T1000 (cell line): ENCODE data around the gene HUWE1.

Experiments
- DNase-seq: peaks from one replicate; lab custom pipeline; 2025; ENCODE audit warnings: mixed read lengths; lab: John Stamatoyannopoulos, UW

HUWE1 gene

DNA sequence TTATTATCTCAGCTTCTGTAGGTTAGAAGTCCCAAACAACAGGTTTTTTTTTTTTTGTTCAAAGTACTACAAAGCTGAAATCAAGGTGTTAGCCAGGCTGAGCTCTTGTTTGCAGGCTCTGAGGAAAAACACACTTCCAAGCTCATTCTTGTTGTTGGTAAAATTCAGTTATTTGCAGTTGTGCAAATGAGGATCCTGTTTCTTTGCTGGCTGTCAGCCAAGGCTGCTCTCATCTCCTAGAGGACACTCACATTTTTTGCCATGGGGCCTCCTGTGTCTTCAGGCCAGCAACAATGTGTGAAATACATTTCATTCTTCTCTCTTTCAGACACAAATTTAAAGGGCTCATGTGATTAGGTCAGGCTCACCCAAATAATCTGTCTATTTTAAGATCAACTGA lies 192.1 kb downstream of the HUWE1 start:
- DNase-seq, result no peak

DNA sequence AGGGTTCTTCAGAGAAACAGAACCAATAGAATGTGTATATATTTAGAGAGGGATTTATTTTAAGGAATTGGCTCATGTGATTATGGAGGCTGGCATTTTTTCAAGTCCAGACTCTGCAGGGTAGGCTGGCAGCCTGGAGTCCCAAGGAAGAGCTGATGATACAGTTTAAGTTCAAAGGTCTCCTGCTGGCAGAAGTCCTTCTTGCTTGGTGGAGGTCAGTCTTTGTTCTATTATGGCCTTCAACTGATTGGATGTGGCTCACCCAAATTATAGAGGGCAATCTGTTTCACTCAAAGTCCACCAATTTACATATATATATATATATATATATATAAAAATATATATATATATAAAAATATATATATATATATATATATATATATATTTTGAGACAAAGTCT lies 200.2 kb downstream of the HUWE1 start:
- no peak for DNase-seq

DNA sequence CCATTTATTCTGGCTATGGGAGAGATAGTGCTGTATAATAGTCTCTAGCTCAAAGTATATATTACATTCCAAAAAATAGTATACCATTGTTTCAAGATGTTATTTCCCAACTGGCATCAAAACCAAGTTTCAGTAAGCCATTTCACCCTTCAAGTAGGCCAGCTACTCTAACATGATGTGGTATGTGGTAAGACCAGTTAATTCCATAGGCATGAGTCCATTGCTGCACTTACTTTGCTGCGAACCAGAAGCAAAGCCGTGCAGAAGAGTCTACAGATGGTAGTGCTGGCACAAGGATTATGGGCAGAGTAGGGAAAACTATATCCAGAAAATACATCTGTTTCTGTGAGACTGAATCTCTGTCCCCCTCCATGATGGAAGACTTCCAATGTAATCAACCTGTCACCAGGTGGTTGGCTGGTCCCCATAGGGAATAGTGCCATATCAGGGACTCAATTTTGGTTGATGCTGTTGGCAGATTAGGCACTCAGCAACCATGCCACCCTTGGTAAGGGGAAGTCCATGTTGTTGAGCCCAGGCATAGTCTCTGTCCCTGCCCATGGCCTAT lies 202.6 kb downstream of the HUWE1 start:
- DNase-seq, result no peak

DNA sequence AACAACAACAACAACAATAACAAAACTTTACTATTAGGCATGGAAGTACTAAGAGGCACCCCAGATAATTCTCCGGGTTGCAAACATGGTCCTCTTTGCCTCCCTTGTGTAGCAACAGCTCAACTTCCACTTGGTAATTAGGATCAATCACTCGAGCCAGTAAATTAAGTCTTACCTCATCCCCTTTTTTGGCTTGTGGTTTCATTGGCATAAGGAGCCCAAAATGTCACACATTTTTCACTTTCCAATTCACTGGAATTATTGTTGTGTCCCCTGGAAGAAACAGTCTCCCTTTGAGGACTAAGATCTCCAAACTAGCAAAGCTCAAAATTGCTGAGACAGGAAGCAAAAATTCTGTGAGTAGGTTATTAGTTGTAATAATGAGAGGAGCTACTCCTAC lies 203.1 kb downstream of the HUWE1 start:
- DNase-seq, result no peak
